Cardiac fibroblast (primary cell): ENCODE results near the gene RAD51.

Experiments used
- DNase-seq, 2 donors: peaks; one replicate each; pipeline versions ENCODE4 v3.0.0 to v3.0.0-alpha.2; 2010; ENCODE audit warnings: low read depth in 2 of 2
- H3K4me3 ChIP-seq, 2 donors: replicated peaks in 1 of 2; 1 replicate in 1 of 2; 2 replicates in 1 of 2; pipeline ENCODE4 v1.5.1; 2011; ENCODE audit warnings: low read depth in 2 of 2, low read length in 2 of 2, mild to moderate bottlenecking in 2 of 2, moderate library complexity in 1 of 2
- CTCF ChIP-seq: IDR thresholded peaks from one replicate; pipeline ENCODE4 v1.5.1; 2011; ENCODE audit warnings: low read depth, mild to moderate bottlenecking, low read length, inconsistent platforms

Gene RAD51

DNA sequence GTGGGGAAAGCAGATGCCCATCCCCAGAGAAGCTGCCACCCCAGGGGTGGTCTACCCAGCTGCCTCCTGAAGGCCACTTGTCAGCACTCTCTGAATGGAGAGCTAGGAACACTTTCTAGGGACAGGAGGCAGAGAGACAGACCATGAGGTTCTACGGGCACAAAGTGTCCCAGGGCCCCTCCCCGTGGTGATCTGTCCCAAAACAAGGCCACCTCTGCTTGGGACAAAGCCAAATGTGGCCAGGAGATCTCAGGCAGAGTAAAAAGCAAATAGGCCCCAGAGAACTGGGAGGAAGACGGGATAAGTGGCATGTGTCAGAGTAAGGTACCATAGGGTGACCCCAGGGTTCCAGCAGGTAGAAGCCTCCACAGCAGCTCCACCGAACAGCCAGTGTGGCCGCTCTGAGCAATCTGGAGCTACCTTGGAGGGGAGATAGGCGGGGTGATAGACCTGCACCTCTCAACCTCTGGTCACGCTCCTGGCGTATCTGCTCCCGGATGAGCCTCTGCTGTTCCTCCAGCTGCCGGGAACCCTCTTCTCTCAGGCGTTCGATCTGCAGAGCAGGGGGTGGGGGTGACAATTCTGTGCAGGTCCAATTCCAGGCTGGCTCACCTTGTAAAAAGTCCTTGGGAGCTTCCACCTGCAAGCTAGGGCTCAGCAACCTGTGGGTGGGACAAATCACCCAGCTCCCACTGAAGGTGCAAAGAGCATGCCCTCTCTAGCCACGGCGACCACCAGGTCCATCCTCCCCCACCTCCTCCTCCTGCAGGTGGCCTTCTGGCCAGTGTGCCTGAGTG lies 81.0 kb downstream of the RAD51 start:
- H3K4me3 ChIP-seq: no peak overlapping the region
- DNase-seq: no peak
- TF ChIP-seq CTCF: no peak

GRCh38 chr15:40776537-40777141 lies 81.7 kb downstream of the RAD51 start:
- H3K4me3 ChIP-seq: no peak overlapping the region
- no peak for TF ChIP-seq CTCF
- peak; percentile 50 to 75 for DNase-seq
